Body of pancreas (tissue), 4 donors: ENCODE measurements around the gene ACOT6.

ENCODE experiments used
- POLR2A ChIP-seq, 3 donors: fragments of 450-650 bp; IDR thresholded peaks; one replicate each; pipeline ENCODE4 v1.6.1; 2016; ENCODE audit warnings: antibody characterized with exemption in 3 of 3, mild to moderate bottlenecking in 2 of 3
- TF ChIP-seq, protein P1 (sequence below), 7 experiments: fragments of 450-650 bp in 4 of 7; fragments of 200-600 bp in 3 of 7; sonication (generic) in 3 of 7; IDR thresholded peaks; one replicate each; pipeline ENCODE4 v1.5.1; 2016 to 2019; ENCODE audit warnings: antibody characterized with exemption in 7 of 7

DNA sequence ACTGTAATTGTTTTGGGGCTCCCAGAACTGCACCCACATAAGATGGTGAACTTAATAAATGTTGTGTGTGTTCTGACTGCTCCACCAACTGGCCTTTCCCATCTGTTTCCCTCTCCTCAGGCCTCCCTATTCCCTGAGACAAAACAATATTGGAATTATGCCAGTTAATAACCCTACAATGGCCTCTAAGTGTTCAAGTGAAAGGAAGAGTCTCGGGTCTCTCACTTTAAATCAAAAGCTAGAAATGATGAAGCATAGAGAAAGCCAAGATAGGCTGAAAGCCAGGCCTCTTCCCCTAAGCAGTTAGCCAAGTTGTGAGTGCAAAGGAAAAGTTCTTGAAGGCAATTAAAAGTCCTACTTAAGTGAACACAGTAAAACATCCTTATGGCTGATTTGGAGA lies 13.4 kb downstream of the ACOT6 start:
- TF ChIP-seq, protein P1, sequence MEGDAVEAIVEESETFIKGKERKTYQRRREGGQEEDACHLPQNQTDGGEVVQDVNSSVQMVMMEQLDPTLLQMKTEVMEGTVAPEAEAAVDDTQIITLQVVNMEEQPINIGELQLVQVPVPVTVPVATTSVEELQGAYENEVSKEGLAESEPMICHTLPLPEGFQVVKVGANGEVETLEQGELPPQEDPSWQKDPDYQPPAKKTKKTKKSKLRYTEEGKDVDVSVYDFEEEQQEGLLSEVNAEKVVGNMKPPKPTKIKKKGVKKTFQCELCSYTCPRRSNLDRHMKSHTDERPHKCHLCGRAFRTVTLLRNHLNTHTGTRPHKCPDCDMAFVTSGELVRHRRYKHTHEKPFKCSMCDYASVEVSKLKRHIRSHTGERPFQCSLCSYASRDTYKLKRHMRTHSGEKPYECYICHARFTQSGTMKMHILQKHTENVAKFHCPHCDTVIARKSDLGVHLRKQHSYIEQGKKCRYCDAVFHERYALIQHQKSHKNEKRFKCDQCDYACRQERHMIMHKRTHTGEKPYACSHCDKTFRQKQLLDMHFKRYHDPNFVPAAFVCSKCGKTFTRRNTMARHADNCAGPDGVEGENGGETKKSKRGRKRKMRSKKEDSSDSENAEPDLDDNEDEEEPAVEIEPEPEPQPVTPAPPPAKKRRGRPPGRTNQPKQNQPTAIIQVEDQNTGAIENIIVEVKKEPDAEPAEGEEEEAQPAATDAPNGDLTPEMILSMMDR (IDR thresholded peaks at IDR 0.05): no peak
- no peak for TF ChIP-seq POLR2A (IDR thresholded peaks at IDR 0.05)
